BLaER1 treated with 17β-estradiol and CSF1 and Interleukin-3, amounts not matched to agents 10 nM and 100 nM (cell line): ENCODE results near the gene NCSTN.
A peak's percentile ranks its signal among the peaks of the same experiment; 100 is the strongest.

Experiments
- H3K27ac ChIP-seq, 11 experiments: shearing (Covaris generic); formaldehyde crosslinking; 2 replicates each; pipeline ENCODE4 v1.8.1; 2022
- H3K27me3 ChIP-seq, 11 experiments: shearing (Covaris generic); formaldehyde crosslinking; 2 replicates each; pipeline ENCODE4 v1.8.1; 2022
- H3K36me3 ChIP-seq, 11 experiments: shearing (Covaris generic); formaldehyde crosslinking; 2 replicates each; pipeline ENCODE4 v1.8.1; 2022
- H3K4me1 ChIP-seq, 10 experiments: shearing (Covaris generic); formaldehyde crosslinking; 2 replicates each; pipeline ENCODE4 v1.8.1; 2022
- H3K4me2 ChIP-seq, 11 experiments: shearing (Covaris generic); formaldehyde crosslinking; 2 replicates each; pipeline ENCODE4 v1.8.1; 2022
- H3K4me3 ChIP-seq, 10 experiments: shearing (Covaris generic); formaldehyde crosslinking; 2 replicates each; pipeline ENCODE4 v1.8.1; 2022
- H3K9ac ChIP-seq, 11 experiments: shearing (Covaris generic); formaldehyde crosslinking; 2 replicates each; pipeline ENCODE4 v1.8.1; 2022
- H3K9me3 ChIP-seq, 11 experiments: shearing (Covaris generic); formaldehyde crosslinking; replicated peaks in 1 of 11; 2 replicates each; pipeline ENCODE4 v1.8.1; 2022
- H4K20me1 ChIP-seq, 11 experiments: shearing (Covaris generic); formaldehyde crosslinking; 2 replicates each; pipeline ENCODE4 v1.8.1; 2022
- Cebpa-rat ChIP-seq, 11 experiments: shearing (Covaris generic); IDR thresholded peaks; 2 replicates each; pipeline ENCODE4 v1.8.1; 2022

The NCSTN gene

GRCh38 chr1:160403244-160403643 is 60.1 kb downstream of the NCSTN start:
- Histone ChIP-seq H3K4me2 (peak overlapping the region; percentile 77 to 94 (median 90)), H3K27me3 (no peaks in the 10 kb centered on the region)

GRCh38 chr1:160404094-160404493 is 60.9 kb downstream of the NCSTN start:
- peak overlapping the region; percentile 77 to 94 (median 90) for H3K4me2 ChIP-seq
- peaks cover 0 to 11% (median 0%) of the 10 kb centered on the region in 11 experiments; a peak in 2 of 22 replicates for H4K20me1 ChIP-seq
- peaks cover 42 to 59% (median 54%) of the 10 kb centered on the region in 10 experiments for H3K4me1 ChIP-seq
- H3K4me3 ChIP-seq, result no peak overlapping the region
- no peak for TF ChIP-seq Cebpa-rat (IDR thresholded peaks at IDR 0.05)
- no peak overlapping the region for H3K27ac ChIP-seq
- H3K36me3 ChIP-seq, result no peaks in the 10 kb centered on the region
- H3K9me3 ChIP-seq, result no peaks in the 10 kb centered on the region
- no peaks in the 10 kb centered on the region for H3K27me3 ChIP-seq
- no peak overlapping the region for H3K9ac ChIP-seq

More at GRCh38 chr1:160403244-160403643, 60.1 kb downstream of the NCSTN start:
- H3K36me3 ChIP-seq, result no peaks in the 10 kb centered on the region
- H3K27ac ChIP-seq, result peak overlapping the region in 5 of 11 experiments; percentile 1 to 45 (median 30); a peak in 5 of 22 replicates
- peaks cover 0 to 6% (median 0%) of the 10 kb centered on the region in 11 experiments; a peak in 2 of 22 replicates for H4K20me1 ChIP-seq
- no peaks in the 10 kb centered on the region for H3K9me3 ChIP-seq
- no peak overlapping the region for H3K9ac ChIP-seq
- H3K4me1 ChIP-seq, result peaks cover 42 to 54% (median 49%) of the 10 kb centered on the region in 10 experiments
- no peak overlapping the region; a peak in 1 of 20 replicates for H3K4me3 ChIP-seq
- no peak for TF ChIP-seq Cebpa-rat (IDR thresholded peaks at IDR 0.05)

- no peaks in the 10 kb centered on the region for H3K36me3 ChIP-seq
- H3K4me1 ChIP-seq, result peaks cover 34 to 60% (median 53%) of the 10 kb centered on the region in 10 experiments
- H3K9ac ChIP-seq, result no peak overlapping the region
- H3K4me3 ChIP-seq, result no peak overlapping the region
- H3K4me2 ChIP-seq, result no peak overlapping the region; a peak in 1 of 22 replicates
- H3K27ac ChIP-seq, result no peak overlapping the region
- no peaks in the 10 kb centered on the region for H3K9me3 ChIP-seq
- H3K27me3 ChIP-seq, result no peaks in the 10 kb centered on the region
- TF ChIP-seq Cebpa-rat (IDR thresholded peaks at IDR 0.05), result no peak
- H4K20me1 ChIP-seq, result peaks cover 0 to 11% (median 0%) of the 10 kb centered on the region in 11 experiments; a peak in 3 of 22 replicates
Measured at GRCh38 chr1:160405331-160405877, 62.2 kb downstream of the NCSTN start.

- no peaks in the 10 kb centered on the region for H3K9me3 ChIP-seq
- peaks cover 0 to 11% (median 0%) of the 10 kb centered on the region in 11 experiments; a peak in 3 of 22 replicates for H4K20me1 ChIP-seq
- no peak overlapping the region for H3K4me3 ChIP-seq
- no peak for TF ChIP-seq Cebpa-rat (IDR thresholded peaks at IDR 0.05)
- no peak overlapping the region for H3K27ac ChIP-seq
- H3K36me3 ChIP-seq, result no peaks in the 10 kb centered on the region
- H3K4me1 ChIP-seq, result peaks cover 30 to 64% (median 55%) of the 10 kb centered on the region in 10 experiments
- H3K27me3 ChIP-seq, result no peaks in the 10 kb centered on the region
- no peak overlapping the region for H3K9ac ChIP-seq
- H3K4me2 ChIP-seq, result no peak overlapping the region
Measured at GRCh38 chr1:160406131-160406968, 63.2 kb downstream of the NCSTN start.

- H3K4me3 ChIP-seq, result no peak overlapping the region
- H4K20me1 ChIP-seq, result peaks cover 0 to 11% (median 0%) of the 10 kb centered on the region in 11 experiments; a peak in 3 of 22 replicates
- no peaks in the 10 kb centered on the region for H3K36me3 ChIP-seq
- H3K9ac ChIP-seq, result no peak overlapping the region
- no peak for TF ChIP-seq Cebpa-rat (IDR thresholded peaks at IDR 0.05)
- H3K4me1 ChIP-seq, result peaks cover 12 to 60% (median 45%) of the 10 kb centered on the region in 10 experiments
- H3K27ac ChIP-seq, result no peak overlapping the region
- H3K9me3 ChIP-seq, result no peaks in the 10 kb centered on the region
- 0 out of 22 replicates have a peak overlapping the region, but pooled peaks of 1 of the 11 experiments have one; percentile 39 for H3K4me2 ChIP-seq
- H3K27me3 ChIP-seq, result no peaks in the 10 kb centered on the region
Measured at GRCh38 chr1:160407839-160408801, 64.9 kb downstream of the NCSTN start.
